ENCODE measurements around the gene OR5H1.
"Not testable (repeated sequence)": the region's sequence is repeated elsewhere in the genome, so short reads cannot be mapped to it uniquely, and the experiment has no call there.

The OR5H1 gene

GRCh38 chr3:98130421-98130820, at the start of gene OR5H1:
Gene OR5H1, plus strand, starts transcription at chr3:98130721. Its CDS starts 1,977 bp downstream, at chr3:98132698.
- no peak for DNase-seq

- DNase-seq, result no peak
Observed at GRCh38 chr3:98086873-98087272, 43.6 kb upstream of the OR5H1 start, which contains the start of gene OR5AC2. Gene OR5AC2, plus strand, starts transcription at chr3:98087173. Its CDS starts 0 bp downstream, at chr3:98087173.

DNA sequence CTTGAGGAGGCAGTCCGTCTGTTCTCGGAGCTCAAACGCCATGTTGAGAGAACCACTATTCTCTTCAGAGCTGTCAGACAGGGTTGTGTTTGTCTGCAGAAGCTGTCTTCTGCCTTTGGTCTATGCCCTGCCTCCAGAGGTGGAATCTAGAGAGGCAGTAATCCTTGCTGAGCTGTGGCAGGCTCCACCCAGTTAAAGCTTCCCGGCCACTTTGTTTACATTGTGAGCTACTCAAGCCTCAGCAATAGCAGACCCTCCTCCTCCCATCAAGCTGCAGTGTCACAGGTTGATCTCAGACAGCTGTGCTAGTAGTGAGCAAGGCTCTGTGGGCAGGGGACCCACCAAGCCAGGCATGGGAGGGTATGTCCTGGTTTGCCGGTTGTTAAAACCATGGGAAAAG, 34.6 kb upstream of the OR5H1 start:
- no peak for DNase-seq

GRCh38 chr3:98099848-98100247, 30.7 kb upstream of the OR5H1 start:
- DNase-seq, result peak; percentile 2

- DNase-seq, result no peak
Observed at GRCh38 chr3:98108162-98108561, 22.4 kb upstream of the OR5H1 start.

GRCh38 chr3:98109807-98110549, 20.5 kb upstream of the OR5H1 start:
- DNase-seq, result no peak

- no peak for DNase-seq
Observed at GRCh38 chr3:98110550-98110908, 20.0 kb upstream of the OR5H1 start.

- DNase-seq, result no peak
Observed at GRCh38 chr3:98114264-98114663, 16.3 kb upstream of the OR5H1 start.

GRCh38 chr3:98115717-98116116, 14.8 kb upstream of the OR5H1 start:
- DNase-seq, result no peak

DNA sequence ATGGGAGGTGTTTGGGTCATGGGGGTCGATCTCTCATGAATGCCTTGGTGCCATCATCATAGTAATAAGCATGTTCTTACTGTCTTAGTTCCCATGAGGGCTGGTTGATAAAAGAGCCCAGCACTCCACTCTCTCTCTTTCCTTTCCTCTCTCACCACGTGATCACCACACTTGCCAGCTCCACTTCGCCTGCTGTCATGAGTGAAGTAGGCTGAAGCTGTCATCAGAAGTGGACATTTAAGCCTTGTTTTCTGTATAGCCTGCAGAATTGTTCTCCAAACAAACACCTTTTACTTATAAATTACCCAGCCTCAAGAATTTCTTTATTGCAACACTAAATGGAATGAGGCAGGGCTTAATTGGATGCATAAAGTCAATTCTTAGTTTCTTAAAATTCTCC, 6.1 kb downstream of the OR5H1 start:
- DNase-seq, result no peak

- DNase-seq, result not testable (repeated sequence)
Observed at GRCh38 chr3:98137826-98138557, 7.5 kb downstream of the OR5H1 start.

GRCh38 chr3:98140531-98140930, 10.0 kb downstream of the OR5H1 start:
- DNase-seq, result no peak

DNA sequence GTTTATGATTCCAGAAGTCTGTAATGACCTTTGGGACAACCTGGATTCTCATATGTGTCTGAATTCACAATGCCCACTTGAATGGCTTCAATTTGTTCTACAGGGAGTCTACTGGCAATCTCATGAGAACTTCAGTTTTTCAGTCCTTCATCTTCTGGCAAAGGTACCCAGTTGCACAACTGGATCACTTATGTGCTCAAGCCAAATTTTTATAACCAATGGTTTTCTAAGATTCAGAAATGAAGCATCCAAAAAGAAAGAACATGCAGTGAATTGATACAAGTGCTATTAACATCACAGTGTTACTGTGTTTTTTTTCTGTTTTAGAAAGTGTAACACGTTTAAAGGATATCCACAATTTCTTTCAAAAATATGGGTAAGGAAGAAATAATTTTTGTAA, 16.7 kb downstream of the OR5H1 start, which contains the start of gene OR5H14:
TSS of gene OR5H14 (plus strand) at position 301 of the 400 bp plus-strand sequence. CDS start 1,907 bp downstream, outside the sequence.
- no peak for DNase-seq

DNA sequence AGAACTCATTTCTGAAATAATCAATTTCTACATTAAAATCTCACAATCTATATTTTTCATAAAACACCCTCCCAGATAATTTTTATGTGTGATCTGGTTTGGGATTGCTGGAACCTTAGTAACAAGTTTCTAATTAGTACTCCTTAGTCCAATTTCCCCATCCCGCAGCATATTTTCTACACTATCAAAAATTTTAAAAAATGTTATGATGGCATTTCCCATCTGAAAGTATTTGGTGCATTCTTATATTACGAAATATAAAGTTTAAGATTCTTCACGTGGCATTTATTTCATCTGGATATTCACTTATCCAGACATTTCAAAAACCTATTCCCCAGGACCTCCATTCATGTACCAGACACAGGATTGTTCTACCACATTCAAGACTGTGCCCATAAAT, 18.2 kb downstream of the OR5H1 start:
- no peak for DNase-seq

GRCh38 chr3:98149456-98149855, 18.9 kb downstream of the OR5H1 start:
- not testable (repeated sequence) for DNase-seq

- no peak for DNase-seq
Observed at GRCh38 chr3:98151241-98151640, 20.7 kb downstream of the OR5H1 start.

GRCh38 chr3:98166396-98166795, 35.9 kb downstream of the OR5H1 start, which contains the start of gene OR5H15:
Gene OR5H15, plus strand, starts transcription at chr3:98166696. Its CDS starts 2,004 bp downstream, at chr3:98168700.
- DNase-seq, result no peak

GRCh38 chr3:98171071-98171470, 40.5 kb downstream of the OR5H1 start:
- no peak for DNase-seq

GRCh38 chr3:98172621-98173020, 42.1 kb downstream of the OR5H1 start:
- no peak for DNase-seq

DNA sequence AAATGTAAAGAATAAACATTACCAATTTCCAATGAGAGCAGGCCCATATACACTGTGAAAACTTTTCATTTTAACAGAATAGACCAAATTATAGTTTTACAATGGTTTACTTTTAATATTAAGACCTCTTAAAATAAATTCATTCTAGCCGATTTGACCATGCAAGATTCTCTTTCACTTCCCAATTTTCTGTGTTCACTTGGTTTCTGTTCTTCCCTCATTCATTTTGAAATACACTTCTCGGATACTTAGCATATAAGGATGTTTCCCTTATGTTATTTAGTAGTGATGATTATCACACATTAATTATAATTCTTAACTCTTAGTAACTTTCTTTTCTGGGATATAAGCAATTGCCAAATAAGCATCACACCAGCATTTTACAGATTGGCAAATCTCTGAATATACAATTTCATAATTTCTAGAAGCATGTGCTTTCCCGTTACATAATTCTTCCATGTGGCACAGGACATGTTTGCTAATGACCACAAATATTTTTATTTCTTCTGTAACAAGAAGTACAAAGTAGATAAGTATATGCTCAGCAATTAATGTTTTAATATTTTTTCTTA, 49.9 kb downstream of the OR5H1 start:
- DNase-seq, result no peak

GRCh38 chr3:98182196-98182595, 51.7 kb downstream of the OR5H1 start:
- no peak for DNase-seq

DNA sequence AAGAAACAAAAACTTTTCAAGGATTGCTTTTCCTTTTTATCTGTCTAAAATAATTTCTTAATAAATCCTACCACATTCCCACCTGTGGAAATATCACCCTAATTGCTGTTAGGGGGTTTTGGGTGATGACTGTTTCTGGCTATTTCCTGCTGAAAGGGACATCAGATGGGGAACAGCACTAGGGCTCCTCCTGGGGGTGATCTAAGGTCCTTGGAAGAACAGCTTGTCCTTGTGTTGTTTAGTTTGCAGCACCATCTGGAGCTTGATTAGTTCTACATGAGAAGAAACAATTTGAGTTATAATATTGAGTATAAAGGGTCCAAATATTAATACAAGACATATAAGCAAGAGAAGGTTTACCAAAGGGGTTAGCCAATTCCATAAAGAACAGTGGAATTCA, 54.7 kb downstream of the OR5H1 start:
- no peak for DNase-seq
